ENCODE data around the gene C1RL.
A peak's percentile ranks its signal among the peaks of the same experiment; 100 is the strongest.

The C1RL gene

DNA sequence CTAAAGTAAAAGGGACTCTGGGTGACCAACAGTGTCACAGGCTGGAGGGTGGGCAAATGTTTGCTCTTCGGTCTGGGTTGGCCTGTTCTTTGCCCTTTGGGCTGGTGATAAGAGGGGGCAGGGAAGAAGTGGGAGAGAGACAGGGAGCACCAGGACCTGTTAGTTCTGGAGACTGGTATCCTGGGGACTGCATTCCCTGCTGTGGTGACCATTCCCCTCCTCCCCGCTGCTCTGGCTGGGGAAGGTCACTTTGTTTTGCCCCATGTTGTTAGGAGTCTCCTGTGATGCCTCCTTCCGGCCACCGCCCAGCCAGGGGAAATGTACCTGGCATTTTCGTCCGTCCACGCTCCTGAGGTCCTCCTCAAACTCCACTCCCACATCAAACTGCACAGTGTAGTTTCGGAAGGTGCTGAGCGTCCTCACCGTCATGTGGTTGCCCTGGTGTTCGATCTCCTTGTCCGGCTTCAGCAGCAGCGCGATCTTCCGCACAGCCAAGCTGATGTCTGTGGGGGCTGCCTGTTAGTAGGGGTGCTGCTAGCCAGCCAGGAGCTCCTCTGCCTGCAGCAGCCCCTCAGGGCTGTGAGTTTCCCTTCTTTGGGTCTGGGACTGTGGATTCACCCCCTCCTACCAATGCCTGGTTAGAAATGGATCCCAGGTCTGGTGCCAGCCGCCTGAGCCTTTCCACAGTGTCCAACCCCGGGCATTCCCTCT lies 19.1 kb upstream of the C1RL start:
- peak overlapping the region in 1 of 2 donors; percentile 57 for H3K4me3 ChIP-seq (ENCODE audit: low read length in 2 of 2)

DNA sequence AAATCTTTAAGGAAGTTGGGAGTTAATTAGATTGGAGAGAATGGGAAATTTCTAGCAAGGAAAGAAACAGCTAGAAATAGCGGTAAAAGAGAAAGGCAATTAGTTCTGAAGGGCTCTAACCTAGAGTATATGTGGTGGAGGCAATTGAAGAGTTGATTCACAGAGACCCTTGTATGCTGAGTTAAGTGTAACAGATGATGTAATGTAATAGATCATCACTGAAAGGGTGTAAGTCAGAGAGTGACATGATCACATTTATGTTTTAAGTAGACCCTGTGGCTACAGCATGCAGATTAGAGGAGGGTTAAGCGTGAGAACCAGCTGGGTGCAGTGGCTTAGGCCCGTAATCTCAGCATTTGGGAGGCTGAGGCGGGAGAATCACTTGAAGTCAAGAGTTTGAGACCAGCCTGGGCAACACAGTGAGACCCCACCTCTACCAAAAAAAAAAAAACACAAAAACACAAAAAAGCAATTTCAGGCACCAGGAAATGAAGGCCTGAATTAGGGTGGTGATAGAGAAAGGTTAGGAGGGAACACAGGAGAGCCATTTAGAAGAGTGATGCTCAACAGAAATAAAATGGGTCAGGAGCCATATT lies 16.7 kb upstream of the C1RL start:
- Histone ChIP-seq H3K4me1 (ENCODE audit: control insufficient read depth, insufficient read depth, low read length) (peaks cover 21% of the 10 kb centered on the region), H3K4me3 (ENCODE audit: low read length in 2 of 2) (no peak overlapping the region), H3K36me3 (ENCODE audit: control insufficient read depth in 2 of 2, insufficient read depth in 2 of 2, low read length in 2 of 2) (no peaks in the 10 kb centered on the region), H3K9ac (ENCODE audit: low read length in 2 of 2) (no peak overlapping the region), H3K27me3 (ENCODE audit: control insufficient read depth in 1 of 2, insufficient read depth in 2 of 2, low read length in 2 of 2) (no peaks in the 10 kb centered on the region), H3K27ac (ENCODE audit: low read length) (no peak overlapping the region), H3K9me3 (ENCODE audit: control insufficient read depth in 2 of 2, low read length in 2 of 2) (no peaks in the 10 kb centered on the region)

More for the DNA sequence above, 19.1 kb upstream of the C1RL start:
- H3K9me3 ChIP-seq (ENCODE audit: control insufficient read depth in 2 of 2, low read length in 2 of 2), result no peaks in the 10 kb centered on the region
- H3K9ac ChIP-seq (ENCODE audit: low read length in 2 of 2), result no peak overlapping the region
- H3K36me3 ChIP-seq (ENCODE audit: control insufficient read depth in 2 of 2, insufficient read depth in 2 of 2, low read length in 2 of 2), result no peaks in the 10 kb centered on the region
- no peaks in the 10 kb centered on the region for H3K27me3 ChIP-seq (ENCODE audit: control insufficient read depth in 1 of 2, insufficient read depth in 2 of 2, low read length in 2 of 2)
- no peak overlapping the region for H3K27ac ChIP-seq (ENCODE audit: low read length)
- peaks cover 27% of the 10 kb centered on the region for H3K4me1 ChIP-seq (ENCODE audit: control insufficient read depth, insufficient read depth, low read length)

DNA sequence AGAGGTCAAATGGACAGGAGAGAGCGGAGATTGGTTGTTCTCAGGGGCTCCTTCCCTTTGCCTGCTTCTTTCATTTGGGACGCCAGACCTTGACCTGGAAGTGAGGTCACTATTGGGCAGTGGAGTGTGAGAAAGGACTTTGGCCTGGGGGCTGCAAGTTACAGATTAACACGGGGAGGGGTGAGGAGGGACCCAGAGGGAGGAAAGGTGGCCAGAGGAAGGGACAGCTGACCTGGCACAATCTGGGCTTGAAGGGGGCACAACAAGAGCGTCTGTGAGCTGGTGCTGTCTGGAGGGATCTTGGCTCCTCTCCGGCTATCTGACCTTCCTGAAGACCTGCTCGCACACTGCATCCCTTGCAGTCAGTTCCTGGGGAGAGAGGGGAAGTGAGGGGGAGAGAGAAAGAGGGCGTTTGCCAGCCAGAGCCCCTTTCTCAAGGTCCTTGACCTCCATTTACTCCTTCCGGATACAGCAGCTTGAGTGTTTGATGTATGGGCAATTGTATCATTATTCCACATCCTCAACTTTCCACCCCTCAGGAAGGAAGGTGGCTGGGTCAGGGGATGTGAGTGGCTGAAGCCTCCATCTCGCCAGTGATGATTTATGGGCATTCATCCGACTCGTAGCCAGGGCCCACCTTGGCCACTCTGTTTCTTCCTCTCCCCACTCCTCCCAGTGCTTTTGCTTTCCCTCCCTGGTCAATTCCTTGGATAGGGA lies 14.9 kb upstream of the C1RL start:
- Histone ChIP-seq H3K9me3 (ENCODE audit: control insufficient read depth in 2 of 2, low read length in 2 of 2) (no peaks in the 10 kb centered on the region), H3K9ac (ENCODE audit: low read length in 2 of 2) (no peak overlapping the region), H3K4me3 (ENCODE audit: low read length in 2 of 2) (no peak overlapping the region), H3K27me3 (ENCODE audit: control insufficient read depth in 1 of 2, insufficient read depth in 2 of 2, low read length in 2 of 2) (no peaks in the 10 kb centered on the region), H3K36me3 (ENCODE audit: control insufficient read depth in 2 of 2, insufficient read depth in 2 of 2, low read length in 2 of 2) (no peaks in the 10 kb centered on the region), H3K27ac (ENCODE audit: low read length) (no peak overlapping the region), H3K4me1 (ENCODE audit: control insufficient read depth, insufficient read depth, low read length) (peaks cover 8% of the 10 kb centered on the region)

DNA sequence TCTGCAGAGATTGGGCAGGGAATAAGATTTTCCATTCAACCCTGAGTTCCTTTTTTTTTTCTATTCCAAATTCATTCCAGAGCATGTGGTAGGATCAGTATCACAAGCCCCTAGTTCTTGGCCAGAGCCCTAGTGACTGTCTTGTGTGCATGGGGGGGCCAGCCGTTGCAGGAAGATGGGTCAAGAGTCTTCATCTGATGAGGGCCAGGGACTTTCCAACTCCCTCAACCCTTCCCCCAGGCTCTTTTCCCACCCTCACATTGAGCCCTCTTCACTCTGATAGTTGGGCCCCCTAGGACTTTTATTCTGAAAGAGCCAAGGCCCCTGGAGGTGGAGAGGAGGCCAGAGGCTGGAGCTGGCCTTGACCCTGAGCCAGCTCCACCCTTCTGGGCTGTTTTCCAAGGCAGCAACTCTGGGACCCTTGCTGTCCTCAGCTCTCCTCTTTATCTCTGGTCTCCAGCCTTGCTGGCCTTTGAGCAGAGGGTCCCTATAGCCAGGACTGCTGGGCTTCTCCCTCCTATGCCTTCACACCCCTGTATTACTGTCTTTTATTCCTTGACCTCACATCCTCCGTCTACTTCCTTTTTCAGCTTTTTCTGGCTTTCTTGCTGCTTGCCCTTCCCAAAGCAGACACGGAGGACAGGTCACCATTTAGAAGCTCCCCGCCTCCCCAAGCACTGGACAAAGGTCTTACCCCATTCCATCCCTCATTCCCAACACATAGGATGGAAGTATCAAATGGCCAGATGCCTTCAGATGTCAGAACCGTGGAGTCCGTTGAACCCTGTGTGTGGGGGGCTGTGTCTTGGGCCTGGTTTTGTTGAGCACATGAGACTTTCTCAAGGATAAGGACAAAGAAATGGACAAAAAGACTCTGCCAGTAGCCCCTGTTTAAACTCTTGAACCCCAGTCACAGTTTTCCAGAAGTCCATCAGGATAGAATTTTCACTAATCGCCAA lies 14.1 kb upstream of the C1RL start:
- Histone ChIP-seq H3K27ac (ENCODE audit: low read length) (no peak overlapping the region), H3K36me3 (ENCODE audit: control insufficient read depth in 2 of 2, insufficient read depth in 2 of 2, low read length in 2 of 2) (peaks cover 0 to 2% of the 10 kb centered on the region in 2 donors), H3K9me3 (ENCODE audit: control insufficient read depth in 2 of 2, low read length in 2 of 2) (no peaks in the 10 kb centered on the region), H3K27me3 (ENCODE audit: control insufficient read depth in 1 of 2, insufficient read depth in 2 of 2, low read length in 2 of 2) (no peaks in the 10 kb centered on the region), H3K4me3 (ENCODE audit: low read length in 2 of 2) (no peak overlapping the region), H3K4me1 (ENCODE audit: control insufficient read depth, insufficient read depth, low read length) (peaks cover 6% of the 10 kb centered on the region), H3K9ac (ENCODE audit: low read length in 2 of 2) (no peak overlapping the region)

DNA sequence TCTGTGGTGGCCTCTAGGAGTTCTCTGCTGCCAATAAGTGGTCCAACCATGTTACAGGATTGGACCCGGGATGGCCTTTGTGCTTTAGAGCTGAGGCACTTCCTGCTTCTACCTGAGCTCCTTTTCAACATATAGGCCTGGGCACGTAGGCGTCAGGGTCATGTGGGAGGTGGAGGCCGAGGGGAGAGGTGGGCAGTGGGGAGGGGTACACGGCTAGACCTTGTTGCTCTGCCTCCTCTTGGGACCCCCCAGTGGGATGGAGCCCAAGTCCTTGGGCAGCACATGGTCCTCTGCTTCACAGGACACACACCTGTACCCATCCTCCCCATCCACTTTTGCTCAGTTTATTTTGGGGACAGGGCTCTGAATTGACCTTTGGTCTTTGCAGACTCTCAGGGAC lies 12.3 kb upstream of the C1RL start:
- Histone ChIP-seq H3K36me3 (ENCODE audit: control insufficient read depth in 2 of 2, insufficient read depth in 2 of 2, low read length in 2 of 2) (peaks cover 0 to 2% of the 10 kb centered on the region in 2 donors), H3K27ac (ENCODE audit: low read length) (no peak overlapping the region), H3K9ac (ENCODE audit: low read length in 2 of 2) (no peak overlapping the region)

DNA sequence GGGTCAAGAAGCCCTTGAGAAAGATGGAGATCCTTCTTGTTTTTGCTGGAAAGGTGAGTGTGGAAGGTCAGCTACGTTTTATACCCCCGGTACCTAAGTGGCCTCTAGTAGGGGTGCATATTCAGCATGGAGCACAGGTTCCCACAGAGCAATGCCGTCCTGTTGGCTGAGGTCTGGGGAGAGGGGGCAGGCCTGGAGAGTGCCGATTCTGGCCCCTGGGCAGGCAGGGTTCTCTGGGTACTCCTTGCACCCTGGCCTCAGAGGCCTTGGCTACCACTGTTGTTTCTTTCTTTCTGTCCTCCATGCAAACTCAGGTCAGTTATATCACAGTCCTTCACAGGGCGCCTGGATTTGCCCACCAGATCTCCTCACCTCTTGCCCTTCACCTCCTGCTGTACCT lies 11.2 kb upstream of the C1RL start:
- Histone ChIP-seq H3K27me3 (ENCODE audit: control insufficient read depth in 1 of 2, insufficient read depth in 2 of 2, low read length in 2 of 2) (no peaks in the 10 kb centered on the region), H3K9me3 (ENCODE audit: control insufficient read depth in 2 of 2, low read length in 2 of 2) (no peaks in the 10 kb centered on the region), H3K9ac (ENCODE audit: low read length in 2 of 2) (no peak overlapping the region), H3K27ac (ENCODE audit: low read length) (no peak overlapping the region), H3K36me3 (ENCODE audit: control insufficient read depth in 2 of 2, insufficient read depth in 2 of 2, low read length in 2 of 2) (peaks cover 0 to 9% of the 10 kb centered on the region in 2 donors), H3K4me1 (ENCODE audit: control insufficient read depth, insufficient read depth, low read length) (peaks cover 6% of the 10 kb centered on the region), H3K4me3 (ENCODE audit: low read length in 2 of 2) (no peak overlapping the region)

More for the DNA sequence above, 12.3 kb upstream of the C1RL start:
- no peaks in the 10 kb centered on the region for H3K27me3 ChIP-seq (ENCODE audit: control insufficient read depth in 1 of 2, insufficient read depth in 2 of 2, low read length in 2 of 2)
- H3K4me3 ChIP-seq (ENCODE audit: low read length in 2 of 2), result no peak overlapping the region
- H3K9me3 ChIP-seq (ENCODE audit: control insufficient read depth in 2 of 2, low read length in 2 of 2), result no peaks in the 10 kb centered on the region
- H3K4me1 ChIP-seq (ENCODE audit: control insufficient read depth, insufficient read depth, low read length), result peaks cover 6% of the 10 kb centered on the region

DNA sequence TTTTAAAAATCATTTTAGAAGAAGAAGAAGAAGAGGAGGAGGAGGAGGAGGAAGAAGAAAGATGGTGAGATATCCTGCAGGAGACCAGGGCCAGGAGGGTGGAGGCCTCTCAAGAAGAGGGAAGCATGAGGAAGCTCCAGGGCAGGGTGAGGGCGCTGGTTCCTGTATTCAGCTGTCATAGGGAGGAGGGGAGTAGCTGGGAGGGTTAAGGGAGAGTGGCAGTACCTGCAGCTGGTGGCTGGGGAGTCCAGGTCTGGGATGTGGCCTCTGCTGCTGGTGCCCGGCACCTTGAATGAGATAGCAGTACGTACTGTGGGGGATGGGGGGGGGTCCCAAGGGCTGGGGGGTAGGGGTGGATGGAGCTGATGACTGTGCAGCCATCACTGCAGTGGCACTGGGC lies 9.9 kb upstream of the C1RL start:
- Histone ChIP-seq H3K27ac (ENCODE audit: low read length) (no peak overlapping the region), H3K9me3 (ENCODE audit: control insufficient read depth in 2 of 2, low read length in 2 of 2) (no peaks in the 10 kb centered on the region), H3K36me3 (ENCODE audit: control insufficient read depth in 2 of 2, insufficient read depth in 2 of 2, low read length in 2 of 2) (peaks cover 0 to 14% of the 10 kb centered on the region in 2 donors), H3K27me3 (ENCODE audit: control insufficient read depth in 1 of 2, insufficient read depth in 2 of 2, low read length in 2 of 2) (no peaks in the 10 kb centered on the region), H3K4me1 (ENCODE audit: control insufficient read depth, insufficient read depth, low read length) (peaks cover 6% of the 10 kb centered on the region), H3K4me3 (ENCODE audit: low read length in 2 of 2) (no peak overlapping the region), H3K9ac (ENCODE audit: low read length in 2 of 2) (no peak overlapping the region)

DNA sequence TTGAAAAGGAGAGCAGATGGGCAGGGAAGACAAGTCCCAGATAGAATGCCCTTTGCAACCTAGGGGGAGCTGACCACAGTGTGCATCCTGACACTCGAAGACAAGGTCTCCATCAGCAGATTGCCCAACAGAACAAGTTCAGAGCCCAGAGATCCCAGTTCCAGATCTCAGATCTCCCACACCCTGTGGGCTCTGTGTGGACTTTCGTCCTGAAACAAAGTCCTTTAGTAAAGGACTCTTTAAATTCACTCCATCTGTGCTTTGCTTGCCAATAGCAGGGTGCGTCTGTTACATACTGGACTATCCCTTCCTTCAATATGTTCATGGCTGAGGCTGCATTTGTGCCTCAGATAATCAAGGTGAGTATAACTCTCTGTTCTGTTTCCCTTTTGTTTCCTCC lies 8.7 kb upstream of the C1RL start:
- Histone ChIP-seq H3K4me3 (ENCODE audit: low read length in 2 of 2) (no peak overlapping the region), H3K27me3 (ENCODE audit: control insufficient read depth in 1 of 2, insufficient read depth in 2 of 2, low read length in 2 of 2) (no peaks in the 10 kb centered on the region), H3K9ac (ENCODE audit: low read length in 2 of 2) (no peak overlapping the region), H3K27ac (ENCODE audit: low read length) (no peak overlapping the region), H3K9me3 (ENCODE audit: control insufficient read depth in 2 of 2, low read length in 2 of 2) (no peaks in the 10 kb centered on the region), H3K4me1 (ENCODE audit: control insufficient read depth, insufficient read depth, low read length) (peaks cover 4% of the 10 kb centered on the region), H3K36me3 (ENCODE audit: control insufficient read depth in 2 of 2, insufficient read depth in 2 of 2, low read length in 2 of 2) (peaks cover 0 to 14% of the 10 kb centered on the region in 2 donors)

DNA sequence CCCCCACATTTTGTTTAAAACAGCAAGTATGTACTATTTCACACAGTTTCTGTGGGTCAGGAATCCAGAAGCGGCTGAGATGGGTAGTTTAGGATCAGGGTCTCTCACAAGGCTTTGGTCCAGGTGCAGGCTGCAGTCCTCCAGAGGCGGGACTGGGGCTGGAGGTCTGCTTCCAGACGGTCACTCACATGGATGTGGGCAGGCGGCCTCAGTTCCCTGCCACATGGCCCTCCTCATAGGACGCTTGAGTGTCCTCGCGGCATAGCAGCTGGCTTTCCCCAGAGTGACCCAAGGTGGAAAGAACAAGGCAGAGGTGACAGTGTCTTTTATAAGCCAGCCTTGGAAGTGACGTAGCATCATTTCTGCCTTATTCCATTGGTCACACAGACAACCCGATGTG lies 7.9 kb upstream of the C1RL start:
- Histone ChIP-seq H3K4me1 (ENCODE audit: control insufficient read depth, insufficient read depth, low read length) (peaks cover 4% of the 10 kb centered on the region), H3K36me3 (ENCODE audit: control insufficient read depth in 2 of 2, insufficient read depth in 2 of 2, low read length in 2 of 2) (peaks cover 0 to 14% of the 10 kb centered on the region in 2 donors), H3K27me3 (ENCODE audit: control insufficient read depth in 1 of 2, insufficient read depth in 2 of 2, low read length in 2 of 2) (no peaks in the 10 kb centered on the region), H3K9ac (ENCODE audit: low read length in 2 of 2) (no peak overlapping the region), H3K4me3 (ENCODE audit: low read length in 2 of 2) (no peak overlapping the region), H3K9me3 (ENCODE audit: control insufficient read depth in 2 of 2, low read length in 2 of 2) (no peaks in the 10 kb centered on the region), H3K27ac (ENCODE audit: low read length) (no peak overlapping the region)

DNA sequence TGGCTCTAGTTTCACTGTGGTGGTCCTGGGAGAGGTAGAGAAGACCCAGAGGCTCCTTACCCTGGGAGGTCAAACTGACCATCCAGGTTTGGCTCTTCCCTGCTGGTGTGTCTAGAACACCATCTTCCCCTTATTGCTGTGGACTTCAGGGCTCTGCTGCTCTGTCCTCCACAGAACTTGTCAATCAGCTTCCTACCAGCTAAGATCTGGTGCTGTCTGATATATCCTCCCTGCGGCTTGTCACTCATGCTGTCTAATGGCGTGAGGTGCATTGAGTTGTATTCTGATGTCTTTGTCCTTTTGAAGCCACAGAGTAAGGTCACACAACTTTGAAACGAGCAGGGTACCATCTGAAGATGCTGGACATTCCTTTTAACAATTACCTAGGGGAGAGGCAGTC lies 7.2 kb upstream of the C1RL start:
- H3K4me1 ChIP-seq (ENCODE audit: control insufficient read depth, insufficient read depth, low read length), result peaks cover 4% of the 10 kb centered on the region
- peaks cover 0 to 14% of the 10 kb centered on the region in 2 donors for H3K36me3 ChIP-seq (ENCODE audit: control insufficient read depth in 2 of 2, insufficient read depth in 2 of 2, low read length in 2 of 2)

More for the DNA sequence above, 7.2 kb upstream of the C1RL start:
- Histone ChIP-seq H3K27ac (ENCODE audit: low read length) (no peak overlapping the region), H3K4me3 (ENCODE audit: low read length in 2 of 2) (no peak overlapping the region), H3K27me3 (ENCODE audit: control insufficient read depth in 1 of 2, insufficient read depth in 2 of 2, low read length in 2 of 2) (no peaks in the 10 kb centered on the region), H3K9ac (ENCODE audit: low read length in 2 of 2) (no peak overlapping the region), H3K9me3 (ENCODE audit: control insufficient read depth in 2 of 2, low read length in 2 of 2) (no peaks in the 10 kb centered on the region)
